T-helper 2 cell treated with Interferon-gamma antibody and Interleukin-4, amounts not matched to agents 5 μg/mL and 100 μg/mL, for 36 hours (primary cell): Measurements from ENCODE around the gene CNBD2.
"Not testable (repeated sequence)": the region's sequence is repeated elsewhere in the genome, so short reads cannot be mapped to it uniquely, and the experiment has no call there.

Experiments
- DNase-seq: peaks from one replicate; pipeline ENCODE4 v3.0.0; 2021; ENCODE audit warnings: low spot score
- H3K27ac Mint-ChIP-seq: one replicate; pipeline ENCODE4 v1.8.0; 2021; ENCODE audit warnings: mild to moderate bottlenecking, mixed read lengths
- H3K27me3 Mint-ChIP-seq: one replicate; pipeline ENCODE4 v1.8.0; 2021; ENCODE audit warnings: low read depth, mixed read lengths
- H3K36me3 Mint-ChIP-seq: one replicate; pipeline ENCODE4 v1.8.0; 2021; ENCODE audit warnings: low read depth, mixed read lengths
- H3K4me1 Mint-ChIP-seq: one replicate; pipeline ENCODE4 v1.8.0; 2021; ENCODE audit warnings: low read depth, mixed read lengths
- H3K4me3 Mint-ChIP-seq: one replicate; pipeline ENCODE4 v1.8.0; 2022; ENCODE audit warnings: mild to moderate bottlenecking, moderate library complexity, mixed read lengths
- H3K9me3 Mint-ChIP-seq: one replicate; pipeline ENCODE4 v1.8.0; 2021; ENCODE audit warnings: mixed read lengths

CNBD2 gene

DNA sequence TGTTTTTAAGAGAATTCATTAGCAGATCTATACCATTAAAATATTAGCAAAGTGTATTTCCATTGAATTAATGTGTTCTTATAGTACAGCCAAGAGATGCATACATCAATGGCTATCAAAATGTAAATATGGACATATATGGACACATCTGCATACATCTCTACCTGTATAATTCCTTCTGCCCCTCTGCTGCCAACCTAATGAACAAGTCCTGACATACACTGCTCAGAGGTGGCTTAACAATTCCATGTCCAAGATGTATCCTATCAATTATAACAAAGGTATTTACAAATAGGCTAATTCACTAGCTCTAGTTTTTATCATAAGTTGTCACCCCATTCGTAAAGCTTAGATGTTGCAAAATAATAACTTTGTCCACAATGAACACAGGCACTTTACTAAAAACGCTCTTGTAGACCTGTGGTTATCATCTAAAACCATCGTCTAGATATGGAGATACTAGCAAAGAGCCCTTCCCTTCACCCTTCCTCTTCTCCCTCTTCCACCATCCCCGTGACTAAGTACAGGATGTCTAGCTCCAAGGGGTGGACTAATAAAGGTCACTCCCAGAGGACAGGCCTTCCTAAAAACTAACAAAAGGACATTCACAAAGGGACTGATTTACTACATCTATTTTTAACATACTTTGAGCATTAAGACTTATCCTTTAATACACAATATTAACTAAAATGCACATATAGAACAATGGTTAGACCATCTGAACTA is 77.8 kb downstream of the CNBD2 start:
- H3K36me3 Mint-ChIP-seq: peaks cover 34% of the 10 kb centered on the region
- not testable (repeated sequence) for H3K4me3 Mint-ChIP-seq, DNase-seq, H3K27ac Mint-ChIP-seq, H3K27me3 Mint-ChIP-seq, H3K9me3 Mint-ChIP-seq
- H3K4me1 Mint-ChIP-seq: peaks cover 26% of the 10 kb centered on the region

- H3K9me3 Mint-ChIP-seq, DNase-seq, H3K27me3 Mint-ChIP-seq: not testable (repeated sequence)
- Mint-ChIP-seq H3K36me3 (peaks cover 34% of the 10 kb centered on the region), H3K27ac (peak overlapping the region; percentile 87), H3K4me1 (peaks cover 30% of the 10 kb centered on the region), H3K4me3 (peak overlapping the region; percentile 91)
Measured at GRCh38 chr20:36049408-36049807, 81.0 kb downstream of the CNBD2 start.

DNA sequence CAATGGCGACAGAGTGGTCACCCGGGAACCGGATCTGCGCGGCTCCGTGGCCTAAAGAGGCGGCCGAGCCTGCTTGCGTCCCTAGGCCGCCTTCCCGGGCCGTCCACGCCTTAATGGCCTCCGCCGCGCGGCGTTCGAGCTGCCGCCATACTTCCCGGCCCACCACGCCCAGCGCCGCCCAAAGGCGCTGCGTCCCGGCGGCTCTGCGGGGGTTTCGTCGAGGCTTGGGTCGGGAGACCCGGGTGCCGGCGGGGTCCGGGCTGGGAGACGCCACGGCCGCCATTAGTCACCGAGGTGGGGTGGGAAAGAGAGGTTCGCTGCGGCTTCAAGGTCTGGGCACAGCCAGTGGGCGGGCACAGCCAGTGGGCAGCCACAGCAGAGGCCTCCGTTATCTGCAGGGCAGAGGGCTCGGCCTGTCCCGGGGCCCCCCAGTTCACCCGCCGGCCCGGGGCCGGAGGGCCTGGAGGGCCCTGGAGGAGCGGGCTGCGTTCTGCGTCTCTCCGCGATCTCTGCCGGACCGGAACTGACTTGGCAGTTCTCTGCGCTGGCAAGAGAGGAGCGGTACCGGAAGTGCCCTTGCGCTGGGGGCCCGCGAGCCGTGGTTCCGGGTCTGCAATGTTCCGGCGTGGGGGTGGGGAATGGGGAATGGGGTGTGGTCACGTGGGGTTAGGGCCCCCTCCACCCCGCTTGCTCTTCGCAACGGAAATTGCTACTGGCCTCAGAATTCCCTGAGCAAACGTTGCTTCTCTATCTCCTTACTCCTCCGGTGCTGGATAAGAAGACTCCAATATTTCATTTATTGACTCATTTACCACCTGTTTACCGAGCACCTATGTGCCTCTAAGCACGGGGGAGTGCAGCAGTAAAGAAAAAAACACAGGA is 82.3 kb downstream of the CNBD2 start:
- H3K36me3 Mint-ChIP-seq: peaks cover 29% of the 10 kb centered on the region
- H3K27ac Mint-ChIP-seq: peak overlapping the region; percentile 87
- peak; percentile 86 for DNase-seq
- peak overlapping the region; percentile 91 for H3K4me3 Mint-ChIP-seq
- H3K27me3 Mint-ChIP-seq: peaks cover 12% of the 10 kb centered on the region
- H3K9me3 Mint-ChIP-seq: no peaks in the 10 kb centered on the region
- peaks cover 27% of the 10 kb centered on the region for H3K4me1 Mint-ChIP-seq

DNA sequence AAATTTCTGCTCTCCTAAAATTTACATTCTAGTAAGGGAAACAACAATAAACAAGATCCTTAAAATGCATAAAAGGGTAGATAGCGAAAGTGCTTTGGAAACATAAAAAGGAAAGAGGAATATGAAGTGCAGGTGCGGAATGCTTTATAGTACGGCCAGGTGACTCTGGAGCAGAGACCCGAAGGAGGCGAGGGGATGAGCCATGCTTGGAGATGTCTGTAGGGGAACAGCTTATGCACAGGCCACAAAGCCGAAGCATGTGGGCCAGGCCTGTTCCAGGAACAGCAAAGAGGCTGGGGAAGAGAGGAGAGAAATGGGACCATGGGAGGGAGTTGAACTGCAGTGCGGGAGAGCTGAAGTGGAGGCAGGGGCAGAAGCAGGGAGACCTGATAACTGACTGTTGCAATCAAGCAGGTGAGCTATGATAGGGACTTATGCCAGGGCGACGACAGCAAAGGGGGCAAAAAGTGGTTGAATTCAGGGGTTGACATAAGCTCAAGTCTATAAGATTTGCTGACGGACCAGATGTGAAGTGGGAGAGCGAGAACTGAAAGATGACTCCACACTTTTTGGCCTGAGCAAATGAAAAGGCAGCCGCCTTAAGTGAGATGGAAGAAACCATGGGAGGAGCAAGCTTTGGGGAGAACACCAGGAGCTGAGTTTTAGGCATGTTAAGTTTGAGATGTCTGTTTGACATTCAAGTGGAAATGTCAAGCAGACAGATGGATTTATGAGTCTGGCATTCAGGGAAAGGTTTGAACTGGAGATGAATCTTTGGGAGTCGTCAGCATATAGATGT is 83.1 kb downstream of the CNBD2 start:
- Mint-ChIP-seq H3K27me3 (peaks cover 12% of the 10 kb centered on the region), H3K4me3 (peak overlapping the region; percentile 91), H3K27ac (peak overlapping the region; percentile 87), H3K36me3 (peaks cover 22% of the 10 kb centered on the region), H3K4me1 (peaks cover 22% of the 10 kb centered on the region), H3K9me3 (no peaks in the 10 kb centered on the region)
- no peak for DNase-seq

DNA sequence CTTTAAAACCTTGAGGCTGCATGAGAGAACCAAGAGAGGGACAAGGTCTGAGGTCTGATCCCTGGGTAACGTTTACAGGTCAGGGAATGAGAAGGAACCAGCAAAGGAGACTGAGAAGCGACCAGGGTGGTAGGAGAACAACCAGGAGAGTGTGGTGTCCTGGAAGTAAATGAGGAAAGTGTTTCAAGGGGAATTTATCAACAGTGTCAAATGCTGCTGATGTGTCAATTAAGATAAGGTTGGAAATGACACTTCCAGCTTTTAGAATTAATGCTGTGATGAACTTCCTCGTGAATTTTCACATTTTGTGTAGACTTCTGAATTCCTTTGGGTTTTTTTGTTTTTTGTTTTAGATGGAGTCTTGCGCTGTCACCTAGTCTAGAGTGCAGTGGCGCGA is 83.7 kb downstream of the CNBD2 start:
- Mint-ChIP-seq H3K4me3 (no peak overlapping the region), H3K4me1 (peaks cover 19% of the 10 kb centered on the region), H3K27ac (no peak overlapping the region), H3K27me3 (peaks cover 12% of the 10 kb centered on the region), H3K9me3 (no peaks in the 10 kb centered on the region), H3K36me3 (peaks cover 21% of the 10 kb centered on the region)
- DNase-seq: no peak

DNA sequence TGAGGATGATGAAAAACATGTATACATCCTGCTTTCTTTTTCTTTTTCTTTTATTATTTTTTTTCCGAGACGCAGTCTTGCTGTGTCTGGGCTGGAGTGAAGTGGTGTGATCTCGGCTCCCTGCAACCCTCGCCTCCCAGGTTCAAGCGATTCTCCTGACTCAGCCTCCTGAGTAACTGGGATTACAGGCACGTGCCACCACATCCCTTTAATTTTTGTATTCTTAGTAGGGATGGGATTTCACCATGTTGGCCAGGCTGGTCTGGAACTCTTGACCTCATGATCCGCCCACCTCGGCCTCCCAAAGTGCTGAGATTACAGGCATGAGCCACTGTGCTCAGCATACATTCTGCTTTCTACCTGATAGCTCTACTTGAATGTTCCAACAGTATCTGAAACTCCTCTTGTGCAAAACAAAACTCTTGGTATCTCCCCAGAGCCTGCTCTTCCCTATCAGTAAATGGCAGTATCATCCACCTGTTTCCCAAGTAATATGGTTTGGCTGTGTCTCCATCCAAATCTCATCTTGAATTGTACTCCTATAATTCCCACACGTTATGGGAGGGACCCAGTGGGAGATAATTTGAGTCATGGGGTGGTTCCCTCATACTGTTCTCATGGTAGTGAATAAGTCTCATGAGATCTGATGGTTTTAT is 85.6 kb downstream of the CNBD2 start:
- not testable (repeated sequence) for H3K9me3 Mint-ChIP-seq, H3K36me3 Mint-ChIP-seq, H3K27ac Mint-ChIP-seq, DNase-seq, H3K4me3 Mint-ChIP-seq
- peaks cover 12% of the 10 kb centered on the region for H3K27me3 Mint-ChIP-seq
- peaks cover 13% of the 10 kb centered on the region for H3K4me1 Mint-ChIP-seq

- Mint-ChIP-seq H3K4me1 (peaks cover 8% of the 10 kb centered on the region), H3K9me3 (no peaks in the 10 kb centered on the region), H3K27me3 (peaks cover 12% of the 10 kb centered on the region), H3K4me3 (no peak overlapping the region), H3K27ac (no peak overlapping the region), H3K36me3 (no peaks in the 10 kb centered on the region)
- DNase-seq: no peak
Measured at GRCh38 chr20:36055145-36055544, 86.8 kb downstream of the CNBD2 start.

GRCh38 chr20:36060676-36061075 is 92.3 kb downstream of the CNBD2 start:
- peaks cover 5% of the 10 kb centered on the region for H3K9me3 Mint-ChIP-seq
- H3K4me3 Mint-ChIP-seq: no peak overlapping the region
- H3K27me3 Mint-ChIP-seq: peaks cover 22% of the 10 kb centered on the region
- H3K36me3 Mint-ChIP-seq: no peaks in the 10 kb centered on the region
- no peak overlapping the region for H3K27ac Mint-ChIP-seq
- no peak for DNase-seq
- peaks cover 2% of the 10 kb centered on the region for H3K4me1 Mint-ChIP-seq

DNA sequence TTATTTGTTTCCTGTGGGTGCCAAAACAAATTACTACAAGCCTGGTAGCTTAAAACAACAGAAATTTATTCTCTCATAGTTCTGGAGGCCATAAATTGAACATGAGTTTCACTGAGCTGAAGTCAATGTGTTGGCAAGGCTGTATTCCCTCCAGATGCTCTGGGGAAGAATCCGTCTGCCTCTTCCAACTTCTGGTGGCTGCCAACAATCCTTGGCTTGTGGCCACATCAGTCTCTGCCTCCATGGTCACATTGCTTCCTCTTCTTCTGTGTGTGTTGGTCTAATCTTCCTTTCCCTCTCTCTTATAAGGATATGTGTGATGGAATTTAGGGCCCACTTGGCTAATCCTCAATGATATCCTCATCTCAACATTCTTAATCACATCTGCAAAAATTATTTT is 93.4 kb downstream of the CNBD2 start:
- no peaks in the 10 kb centered on the region for H3K36me3 Mint-ChIP-seq
- peaks cover 30% of the 10 kb centered on the region for H3K27me3 Mint-ChIP-seq
- H3K27ac Mint-ChIP-seq: no peak overlapping the region
- peaks cover 2% of the 10 kb centered on the region for H3K4me1 Mint-ChIP-seq
- DNase-seq: no peak
- H3K4me3 Mint-ChIP-seq: no peak overlapping the region
- peaks cover 5% of the 10 kb centered on the region for H3K9me3 Mint-ChIP-seq

GRCh38 chr20:36062799-36063198 is 94.4 kb downstream of the CNBD2 start:
- DNase-seq: no peak
- Mint-ChIP-seq H3K4me3 (no peak overlapping the region), H3K27me3 (peaks cover 35% of the 10 kb centered on the region), H3K9me3 (peaks cover 5% of the 10 kb centered on the region), H3K4me1 (peaks cover 2% of the 10 kb centered on the region), H3K36me3 (no peaks in the 10 kb centered on the region), H3K27ac (no peak overlapping the region)

DNA sequence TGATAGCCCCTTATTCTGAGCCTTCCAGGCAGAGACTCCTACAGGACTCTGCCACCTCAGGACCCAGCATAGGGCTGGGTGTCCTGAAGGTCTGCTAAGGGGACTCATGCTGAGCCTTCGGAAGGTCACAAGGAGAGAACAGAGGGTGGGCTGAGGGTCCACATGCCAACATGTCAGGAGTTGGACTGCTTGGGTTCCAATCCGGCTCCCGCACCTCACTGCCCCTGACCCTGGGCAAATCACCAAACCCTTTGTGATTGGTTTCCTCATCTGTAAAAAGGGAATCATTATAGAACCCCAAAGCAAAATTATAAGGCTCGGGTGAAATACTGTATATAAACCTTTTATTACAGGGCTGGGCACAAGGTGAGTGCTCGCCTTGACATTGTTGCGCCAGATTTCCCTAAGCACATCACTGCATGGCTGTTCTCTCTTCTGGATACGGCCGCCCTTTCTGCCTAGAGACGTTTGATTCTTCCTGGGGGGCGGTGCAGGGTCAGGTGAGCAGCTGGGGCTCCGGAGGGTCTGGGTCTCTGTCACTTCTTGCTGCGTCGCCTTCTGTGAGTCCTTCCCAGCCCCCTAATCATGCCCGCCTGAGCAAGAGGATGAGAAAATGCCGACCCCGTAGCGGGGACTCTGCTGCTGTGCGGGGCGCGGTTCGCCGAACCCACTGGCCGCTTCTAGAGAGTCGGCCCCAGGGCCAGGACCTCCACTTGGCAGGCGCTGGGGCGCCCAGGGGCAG is 95.7 kb downstream of the CNBD2 start:
- Mint-ChIP-seq H3K27me3 (peaks cover 37% of the 10 kb centered on the region), H3K4me3 (peak overlapping the region; percentile 82), H3K4me1 (peaks cover 2% of the 10 kb centered on the region), H3K9me3 (peaks cover 5% of the 10 kb centered on the region), H3K36me3 (no peaks in the 10 kb centered on the region), H3K27ac (peak overlapping the region; percentile 67)
- no peak for DNase-seq

DNA sequence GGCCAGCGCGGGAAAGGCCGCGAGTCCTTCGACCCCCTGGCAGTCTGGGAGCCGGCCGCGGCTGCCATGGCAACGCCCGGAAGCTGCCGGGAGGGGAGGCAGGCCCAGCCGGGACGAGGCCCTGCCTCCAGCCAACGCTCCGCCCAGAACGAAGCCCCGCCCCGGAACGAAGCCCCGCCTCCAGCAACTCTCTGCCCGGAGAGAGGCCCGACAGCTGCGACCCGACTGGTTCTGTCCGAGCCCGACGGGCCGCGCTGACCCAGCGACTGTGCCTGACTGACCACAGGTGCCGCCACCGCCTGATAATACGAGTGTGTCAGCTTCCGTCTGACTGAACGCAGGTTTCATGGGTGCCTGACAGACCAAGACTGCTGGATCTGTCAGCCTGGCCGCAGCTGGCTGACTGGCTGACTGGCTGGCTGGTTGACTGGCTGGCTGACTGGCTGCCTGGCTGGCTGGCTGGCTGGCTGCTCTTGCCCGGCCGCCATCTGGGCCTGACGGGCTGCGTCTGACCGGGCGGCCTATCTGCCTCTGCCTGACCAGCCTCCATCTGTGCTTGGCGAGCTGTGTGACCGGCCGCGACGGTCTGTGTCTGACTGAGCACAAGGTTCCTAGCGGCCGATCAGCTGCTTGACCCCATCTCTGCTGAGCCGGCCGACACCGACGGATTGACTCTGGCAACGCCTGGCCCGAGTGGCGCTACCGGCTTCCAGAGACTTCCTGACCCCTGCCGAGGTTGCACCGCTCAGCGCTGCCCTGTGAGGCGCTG is 96.5 kb downstream of the CNBD2 start:
- peaks cover 5% of the 10 kb centered on the region for H3K9me3 Mint-ChIP-seq
- no peak overlapping the region for H3K27ac Mint-ChIP-seq
- H3K4me1 Mint-ChIP-seq: peaks cover 2% of the 10 kb centered on the region
- H3K4me3 Mint-ChIP-seq: peak overlapping the region; percentile 87
- peak; percentile 86 for DNase-seq
- H3K27me3 Mint-ChIP-seq: peaks cover 40% of the 10 kb centered on the region
- H3K36me3 Mint-ChIP-seq: no peaks in the 10 kb centered on the region
